Measurements from ENCODE around the gene ARHGAP19.

ARHGAP19 gene

DNA sequence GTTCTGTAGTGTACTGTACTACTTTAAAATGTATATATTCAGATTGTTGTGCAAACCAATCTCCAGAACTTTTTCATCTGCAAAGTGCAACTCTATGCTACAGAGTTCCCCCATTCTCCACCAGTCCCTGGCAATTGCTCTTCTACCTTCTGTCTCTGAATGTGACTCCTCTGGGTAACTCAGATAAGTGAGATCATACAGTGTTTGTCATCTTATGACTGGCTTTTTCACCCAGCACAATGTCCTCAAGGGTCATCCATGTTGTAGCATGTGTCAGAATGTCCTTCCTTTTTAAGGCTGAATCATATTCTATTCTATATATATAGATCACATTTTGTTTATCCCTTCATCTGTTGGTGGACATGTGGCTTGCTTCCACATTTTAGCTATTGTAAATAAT is 117.5 kb downstream of the ARHGAP19 start:
- H3K27me3 ChIP-seq (ENCODE audit: insufficient read depth, low read length), result no peaks in the 10 kb centered on the region

GRCh38 chr10:97174276-97174775 is 118.1 kb downstream of the ARHGAP19 start:
- H3K27ac ChIP-seq (ENCODE audit: low read depth, low read length, poor library complexity, severe bottlenecking), result no peak overlapping the region
- no peaks in the 10 kb centered on the region for H3K9me2 ChIP-seq (ENCODE audit: low read depth, low read length)
- 0 out of 2 replicates have a peak, but pooled peaks cover 8% of the 10 kb centered on the region for H3K79me2 ChIP-seq (ENCODE audit: insufficient read depth, low read length)
- H3K9me3 ChIP-seq (ENCODE audit: low read length), result no peaks in the 10 kb centered on the region
- TF ChIP-seq, protein P1, sequence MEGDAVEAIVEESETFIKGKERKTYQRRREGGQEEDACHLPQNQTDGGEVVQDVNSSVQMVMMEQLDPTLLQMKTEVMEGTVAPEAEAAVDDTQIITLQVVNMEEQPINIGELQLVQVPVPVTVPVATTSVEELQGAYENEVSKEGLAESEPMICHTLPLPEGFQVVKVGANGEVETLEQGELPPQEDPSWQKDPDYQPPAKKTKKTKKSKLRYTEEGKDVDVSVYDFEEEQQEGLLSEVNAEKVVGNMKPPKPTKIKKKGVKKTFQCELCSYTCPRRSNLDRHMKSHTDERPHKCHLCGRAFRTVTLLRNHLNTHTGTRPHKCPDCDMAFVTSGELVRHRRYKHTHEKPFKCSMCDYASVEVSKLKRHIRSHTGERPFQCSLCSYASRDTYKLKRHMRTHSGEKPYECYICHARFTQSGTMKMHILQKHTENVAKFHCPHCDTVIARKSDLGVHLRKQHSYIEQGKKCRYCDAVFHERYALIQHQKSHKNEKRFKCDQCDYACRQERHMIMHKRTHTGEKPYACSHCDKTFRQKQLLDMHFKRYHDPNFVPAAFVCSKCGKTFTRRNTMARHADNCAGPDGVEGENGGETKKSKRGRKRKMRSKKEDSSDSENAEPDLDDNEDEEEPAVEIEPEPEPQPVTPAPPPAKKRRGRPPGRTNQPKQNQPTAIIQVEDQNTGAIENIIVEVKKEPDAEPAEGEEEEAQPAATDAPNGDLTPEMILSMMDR (IDR thresholded peaks at IDR 0.05; ENCODE audit: low read length), result no peak
- TF ChIP-seq EZH2 (IDR thresholded peaks at IDR 0.05; ENCODE audit: borderline replicate concordance, low read length), result no peak
- H3K9ac ChIP-seq (ENCODE audit: low read length), result no peak overlapping the region
- H3F3A ChIP-seq (ENCODE audit: insufficient read depth, low read length), result no peaks in the 10 kb centered on the region
- H3K27me3 ChIP-seq (ENCODE audit: insufficient read depth, low read length), result no peaks in the 10 kb centered on the region
- H2AFZ ChIP-seq (ENCODE audit: low read length), result no peak overlapping the region
- H3K4me2 ChIP-seq (ENCODE audit: low read length), result no peak overlapping the region
- H3K4me1 ChIP-seq (ENCODE audit: insufficient read depth, low read length, severe bottlenecking), result peaks cover 15% of the 10 kb centered on the region
- no peaks in the 10 kb centered on the region for H3K36me3 ChIP-seq (ENCODE audit: insufficient read depth, low read length)
- no peak overlapping the region for H3K4me3 ChIP-seq (ENCODE audit: low read depth, low read length, poor library complexity, severe bottlenecking)
- H4K20me1 ChIP-seq (ENCODE audit: insufficient read depth, low read length), result no peaks in the 10 kb centered on the region

More for the DNA sequence above, 117.5 kb downstream of the ARHGAP19 start:
- H4K20me1 ChIP-seq (ENCODE audit: insufficient read depth, low read length), result no peaks in the 10 kb centered on the region
- H3F3A ChIP-seq (ENCODE audit: insufficient read depth, low read length), result no peaks in the 10 kb centered on the region
- no peak overlapping the region for H2AFZ ChIP-seq (ENCODE audit: low read length)
- H3K27ac ChIP-seq (ENCODE audit: low read depth, low read length, poor library complexity, severe bottlenecking), result no peak overlapping the region
- H3K9ac ChIP-seq (ENCODE audit: low read length), result no peak overlapping the region
- TF ChIP-seq, protein P1 (IDR thresholded peaks at IDR 0.05; ENCODE audit: low read length), result no peak
- no peak for TF ChIP-seq EZH2 (IDR thresholded peaks at IDR 0.05; ENCODE audit: borderline replicate concordance, low read length)
- H3K4me2 ChIP-seq (ENCODE audit: low read length), result no peak overlapping the region
- H3K36me3 ChIP-seq (ENCODE audit: insufficient read depth, low read length), result no peaks in the 10 kb centered on the region
- H3K4me3 ChIP-seq (ENCODE audit: low read depth, low read length, poor library complexity, severe bottlenecking), result no peak overlapping the region
- peaks cover 15% of the 10 kb centered on the region for H3K4me1 ChIP-seq (ENCODE audit: insufficient read depth, low read length, severe bottlenecking)
- no peaks in the 10 kb centered on the region for H3K9me3 ChIP-seq (ENCODE audit: low read length)
- no peaks in the 10 kb centered on the region for H3K9me2 ChIP-seq (ENCODE audit: low read depth, low read length)
- 0 out of 2 replicates have a peak, but pooled peaks cover 8% of the 10 kb centered on the region for H3K79me2 ChIP-seq (ENCODE audit: insufficient read depth, low read length)

GRCh38 chr10:97173036-97173435 is 119.4 kb downstream of the ARHGAP19 start:
- H3K9ac ChIP-seq (ENCODE audit: low read length), result no peak overlapping the region
- H3K9me3 ChIP-seq (ENCODE audit: low read length), result no peaks in the 10 kb centered on the region
- H2AFZ ChIP-seq (ENCODE audit: low read length), result no peak overlapping the region
- H3K27ac ChIP-seq (ENCODE audit: low read depth, low read length, poor library complexity, severe bottlenecking), result no peak overlapping the region
- H3F3A ChIP-seq (ENCODE audit: insufficient read depth, low read length), result no peaks in the 10 kb centered on the region
- no peaks in the 10 kb centered on the region for H4K20me1 ChIP-seq (ENCODE audit: insufficient read depth, low read length)
- TF ChIP-seq, protein P1 (IDR thresholded peaks at IDR 0.05; ENCODE audit: low read length), result no peak
- TF ChIP-seq EZH2 (IDR thresholded peaks at IDR 0.05; ENCODE audit: borderline replicate concordance, low read length), result no peak
- 0 out of 2 replicates have a peak, but pooled peaks cover 1% of the 10 kb centered on the region for H3K79me2 ChIP-seq (ENCODE audit: insufficient read depth, low read length)
- H3K9me2 ChIP-seq (ENCODE audit: low read depth, low read length), result no peaks in the 10 kb centered on the region
- H3K4me3 ChIP-seq (ENCODE audit: low read depth, low read length, poor library complexity, severe bottlenecking), result no peak overlapping the region
- no peaks in the 10 kb centered on the region for H3K27me3 ChIP-seq (ENCODE audit: insufficient read depth, low read length)
- peaks cover 15% of the 10 kb centered on the region for H3K4me1 ChIP-seq (ENCODE audit: insufficient read depth, low read length, severe bottlenecking)
- H3K4me2 ChIP-seq (ENCODE audit: low read length), result no peak overlapping the region
- no peaks in the 10 kb centered on the region for H3K36me3 ChIP-seq (ENCODE audit: insufficient read depth, low read length)
